Measurements from ENCODE around the gene MIX23. TPM values are rescaled to one million over a fixed set of nuclear protein-coding genes. Genes with fewer than 3 reads are reported as not detected.

MIX23 gene
- 10.9 to 27.7 TPM (median 19.6 TPM) in 3 replicates for total RNA-seq
- long read RNA-seq, partial matches to known transcripts: 1 of 6 reads
- long read RNA-seq, other reads (novel, unspliced or antisense): 0 of 6 reads

DNA sequence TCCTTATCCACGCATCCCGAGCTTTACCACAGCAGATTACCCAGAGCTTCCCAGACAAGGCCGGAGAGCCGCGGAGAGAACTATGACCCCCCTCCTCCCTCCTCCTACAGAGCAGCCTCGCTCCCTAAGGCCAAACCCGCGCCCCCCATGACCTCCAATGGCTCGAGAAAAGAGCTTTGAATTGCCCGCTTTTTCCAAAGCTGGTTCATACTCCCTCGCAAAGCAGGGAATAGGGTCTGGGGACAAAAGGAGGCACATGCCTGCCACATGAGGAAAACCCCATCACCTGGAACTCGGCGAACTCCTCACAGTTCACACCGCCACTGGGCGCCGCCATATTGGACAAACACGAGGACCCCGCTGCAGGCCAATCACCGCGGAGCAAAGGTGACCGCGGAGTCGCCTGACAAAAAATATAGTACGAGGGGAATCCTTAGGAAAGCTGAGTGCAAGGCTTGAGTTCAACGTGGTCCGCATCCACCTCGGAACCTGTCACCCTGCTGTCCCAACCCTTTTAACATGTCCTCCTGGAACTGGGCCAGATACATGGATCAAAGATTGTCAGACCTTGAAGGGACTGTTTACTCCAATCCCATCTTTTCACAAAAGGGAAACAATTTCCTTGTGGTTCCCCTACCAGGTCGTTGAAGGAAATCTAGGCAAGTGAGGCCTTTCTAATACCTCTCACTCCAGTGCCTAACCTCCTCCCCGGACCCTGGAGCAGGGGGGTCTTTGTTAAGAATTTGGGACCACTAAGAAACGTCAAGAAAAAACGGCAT is at the start of gene MIX23:
MIX23 (minus strand) TSS at position 344 of the 779 bp plus-strand sequence; CDS start at position 337, 7 bp downstream.
- peak within 1 kb of the TSS; percentile 91 for H3K4me3 Mint-ChIP-seq (ENCODE audit: unreplicated experiment)
- no peak for DNase-seq (ENCODE audit: low spot score)
- H3K9me3 Mint-ChIP-seq (ENCODE audit: low read depth): no peaks in the 10 kb centered on the region
- H3K27ac Mint-ChIP-seq (ENCODE audit: unreplicated experiment): peak within 1 kb of the TSS; percentile 93
- peaks cover 2% of the 10 kb centered on the region for H3K36me3 Mint-ChIP-seq (ENCODE audit: low read depth)
- TF ChIP-seq, protein P1, sequence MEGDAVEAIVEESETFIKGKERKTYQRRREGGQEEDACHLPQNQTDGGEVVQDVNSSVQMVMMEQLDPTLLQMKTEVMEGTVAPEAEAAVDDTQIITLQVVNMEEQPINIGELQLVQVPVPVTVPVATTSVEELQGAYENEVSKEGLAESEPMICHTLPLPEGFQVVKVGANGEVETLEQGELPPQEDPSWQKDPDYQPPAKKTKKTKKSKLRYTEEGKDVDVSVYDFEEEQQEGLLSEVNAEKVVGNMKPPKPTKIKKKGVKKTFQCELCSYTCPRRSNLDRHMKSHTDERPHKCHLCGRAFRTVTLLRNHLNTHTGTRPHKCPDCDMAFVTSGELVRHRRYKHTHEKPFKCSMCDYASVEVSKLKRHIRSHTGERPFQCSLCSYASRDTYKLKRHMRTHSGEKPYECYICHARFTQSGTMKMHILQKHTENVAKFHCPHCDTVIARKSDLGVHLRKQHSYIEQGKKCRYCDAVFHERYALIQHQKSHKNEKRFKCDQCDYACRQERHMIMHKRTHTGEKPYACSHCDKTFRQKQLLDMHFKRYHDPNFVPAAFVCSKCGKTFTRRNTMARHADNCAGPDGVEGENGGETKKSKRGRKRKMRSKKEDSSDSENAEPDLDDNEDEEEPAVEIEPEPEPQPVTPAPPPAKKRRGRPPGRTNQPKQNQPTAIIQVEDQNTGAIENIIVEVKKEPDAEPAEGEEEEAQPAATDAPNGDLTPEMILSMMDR (IDR thresholded peaks at IDR 0.05): no peak
- no peaks in the 10 kb centered on the region for H3K27me3 Mint-ChIP-seq (ENCODE audit: low read depth)
- peaks cover 32% of the 10 kb centered on the region for H3K4me1 Mint-ChIP-seq (ENCODE audit: low read depth)

DNA sequence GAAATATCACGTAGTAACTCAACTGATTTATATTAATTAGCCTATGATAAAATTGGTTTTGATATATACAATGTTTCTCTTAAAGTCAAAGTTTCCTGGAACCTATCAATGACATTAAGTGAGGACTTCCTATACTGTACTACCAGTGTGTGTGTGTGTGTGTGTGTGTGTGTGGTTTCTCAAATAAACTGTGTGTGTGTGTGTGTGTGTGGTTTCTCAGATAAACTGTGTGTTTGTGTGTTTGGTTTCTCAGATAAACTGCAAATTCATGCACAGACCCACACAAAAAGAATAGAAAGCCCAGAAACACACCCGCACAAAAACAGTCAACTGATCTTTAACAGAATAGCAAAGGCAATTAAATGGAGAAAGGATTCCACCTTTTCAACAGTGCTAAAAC is 47.3 kb upstream of the MIX23 start:
- no peaks in the 10 kb centered on the region for H3K27me3 Mint-ChIP-seq (ENCODE audit: low read depth)
- no peak overlapping the region for H3K27ac Mint-ChIP-seq (ENCODE audit: unreplicated experiment)
- H3K4me1 Mint-ChIP-seq (ENCODE audit: low read depth): peaks cover 8% of the 10 kb centered on the region

DNA sequence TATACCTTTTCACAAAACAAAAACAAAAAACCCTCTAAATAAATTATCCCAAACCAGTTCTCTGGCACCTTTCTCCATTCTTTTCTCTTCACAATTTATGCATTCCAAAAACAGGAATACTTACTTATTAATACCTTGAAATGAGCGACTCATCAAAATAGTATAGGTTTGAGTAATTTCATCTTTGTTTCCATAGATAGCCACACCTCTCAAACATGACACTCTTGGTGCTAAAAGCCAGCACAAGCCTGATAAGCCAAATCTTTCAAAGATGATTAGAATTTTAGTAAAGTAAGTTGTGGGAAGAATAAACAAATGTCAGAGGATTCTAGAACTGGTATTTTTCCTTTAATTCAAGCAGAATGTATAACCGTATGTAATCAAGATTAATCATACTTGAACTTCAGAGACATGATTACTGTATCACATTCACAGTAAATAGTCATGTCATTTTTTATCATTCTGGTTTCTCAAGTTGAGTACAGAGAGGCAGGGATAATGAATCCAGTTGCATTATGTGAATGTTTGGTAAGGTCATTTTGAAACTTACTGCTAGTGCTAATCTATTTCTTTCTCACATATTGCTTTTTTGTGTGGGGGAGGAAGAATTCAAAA is 44.9 kb upstream of the MIX23 start:
- H3K9me3 Mint-ChIP-seq (ENCODE audit: low read depth): no peaks in the 10 kb centered on the region
- H3K36me3 Mint-ChIP-seq (ENCODE audit: low read depth): peaks cover 32% of the 10 kb centered on the region
- no peak overlapping the region for H3K4me3 Mint-ChIP-seq (ENCODE audit: unreplicated experiment)
- peaks cover 8% of the 10 kb centered on the region for H3K4me1 Mint-ChIP-seq (ENCODE audit: low read depth)
- no peak for DNase-seq (ENCODE audit: low spot score)
- peak overlapping the region; percentile 76 for H3K27ac Mint-ChIP-seq (ENCODE audit: unreplicated experiment)
- no peaks in the 10 kb centered on the region for H3K27me3 Mint-ChIP-seq (ENCODE audit: low read depth)
- TF ChIP-seq, protein P1 (IDR thresholded peaks at IDR 0.05): no peak

More for the DNA sequence above, 47.3 kb upstream of the MIX23 start:
- TF ChIP-seq, protein P1 (IDR thresholded peaks at IDR 0.05): no peak
- no peaks in the 10 kb centered on the region for H3K9me3 Mint-ChIP-seq (ENCODE audit: low read depth)
- H3K4me3 Mint-ChIP-seq (ENCODE audit: unreplicated experiment): no peak overlapping the region
- peaks cover 35% of the 10 kb centered on the region for H3K36me3 Mint-ChIP-seq (ENCODE audit: low read depth)
- DNase-seq (ENCODE audit: low spot score): no peak

- no peak overlapping the region for H3K27ac Mint-ChIP-seq (ENCODE audit: unreplicated experiment)
Observed at GRCh38 chr3:122421836-122422235, 38.8 kb upstream of the MIX23 start.

DNA sequence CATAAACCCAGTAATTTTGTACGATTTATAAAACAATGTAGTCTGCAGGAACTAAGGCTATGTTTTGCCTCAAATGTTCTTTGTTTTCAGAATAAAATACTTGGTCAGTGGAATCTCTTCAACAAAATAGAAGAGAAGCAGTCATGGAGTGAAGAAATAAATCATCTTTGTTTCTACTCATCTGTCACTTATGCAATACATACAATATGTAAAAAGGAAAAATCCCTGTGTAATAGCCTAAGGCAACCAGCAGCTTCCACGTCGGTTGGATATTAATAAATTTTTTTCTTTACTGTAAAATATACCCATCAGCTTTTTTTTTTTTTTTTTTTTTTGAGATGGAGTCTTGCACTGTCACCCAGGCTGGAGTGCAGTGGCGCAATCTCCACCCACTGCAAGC is 38.1 kb upstream of the MIX23 start:
- Mint-ChIP-seq H3K4me3 (ENCODE audit: unreplicated experiment) (no peak overlapping the region), H3K27ac (ENCODE audit: unreplicated experiment) (no peak overlapping the region), H3K36me3 (ENCODE audit: low read depth) (peaks cover 10% of the 10 kb centered on the region), H3K4me1 (ENCODE audit: low read depth) (peaks cover 14% of the 10 kb centered on the region), H3K27me3 (ENCODE audit: low read depth) (no peaks in the 10 kb centered on the region), H3K9me3 (ENCODE audit: low read depth) (no peaks in the 10 kb centered on the region)
- TF ChIP-seq, protein P1 (IDR thresholded peaks at IDR 0.05): no peak
- no peak for DNase-seq (ENCODE audit: low spot score)

More at GRCh38 chr3:122421836-122422235, 38.8 kb upstream of the MIX23 start:
- H3K9me3 Mint-ChIP-seq (ENCODE audit: low read depth): no peaks in the 10 kb centered on the region
- peaks cover 18% of the 10 kb centered on the region for H3K36me3 Mint-ChIP-seq (ENCODE audit: low read depth)
- TF ChIP-seq, protein P1 (IDR thresholded peaks at IDR 0.05): no peak
- H3K4me3 Mint-ChIP-seq (ENCODE audit: unreplicated experiment): no peak overlapping the region
- H3K27me3 Mint-ChIP-seq (ENCODE audit: low read depth): no peaks in the 10 kb centered on the region
- peaks cover 9% of the 10 kb centered on the region for H3K4me1 Mint-ChIP-seq (ENCODE audit: low read depth)
- DNase-seq (ENCODE audit: low spot score): no peak

Data from chondrocyte (in vitro differentiated cells).